Measurements from ENCODE around the gene CHRM3. TPM values are rescaled to one million over a fixed set of nuclear protein-coding genes. Genes with fewer than 3 reads are reported as not detected.

The CHRM3 gene
- total RNA-seq, 4 donors from 2014 or later = 16.4 to 41.3 (median 16.9) TPM

DNA sequence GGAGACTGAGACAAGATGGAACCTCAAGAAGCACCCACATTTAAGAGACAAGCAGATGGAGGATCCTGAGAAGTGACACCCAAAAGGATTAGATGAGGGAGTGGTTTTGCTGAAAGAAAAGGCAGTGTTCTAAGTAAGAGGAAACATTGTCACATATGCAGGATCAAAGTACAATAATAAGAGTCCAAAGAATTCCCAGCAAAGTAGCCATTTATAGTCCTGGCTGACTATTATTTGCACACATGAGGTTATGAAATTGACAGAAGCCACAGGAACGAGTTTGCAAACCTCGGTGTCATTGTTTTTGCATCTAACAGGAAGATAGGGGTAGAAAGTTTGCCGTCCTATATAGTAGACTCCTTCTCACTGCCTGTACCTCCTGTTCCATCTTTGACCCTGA lies 41.3 kb downstream of the CHRM3 start:
- H3K27ac ChIP-seq = no peak overlapping the region
- TF ChIP-seq CTCF (IDR thresholded peaks at IDR 0.05) (no peak), POLR2A (IDR thresholded peaks at IDR 0.05) (no peak)
- no peak for DNase-seq
- no peaks in the 10 kb centered on the region for H3K4me1 ChIP-seq
- no peaks in the 10 kb centered on the region for H3K27me3 ChIP-seq
- no peaks in the 10 kb centered on the region for H3K9me3 ChIP-seq
- no peak overlapping the region for H3K4me3 ChIP-seq
- no peaks in the 10 kb centered on the region for H3K36me3 ChIP-seq

- no peak overlapping the region for H3K4me3 ChIP-seq
Measured at GRCh38 chr1:239428120-239428710, 41.8 kb downstream of the CHRM3 start.

DNA sequence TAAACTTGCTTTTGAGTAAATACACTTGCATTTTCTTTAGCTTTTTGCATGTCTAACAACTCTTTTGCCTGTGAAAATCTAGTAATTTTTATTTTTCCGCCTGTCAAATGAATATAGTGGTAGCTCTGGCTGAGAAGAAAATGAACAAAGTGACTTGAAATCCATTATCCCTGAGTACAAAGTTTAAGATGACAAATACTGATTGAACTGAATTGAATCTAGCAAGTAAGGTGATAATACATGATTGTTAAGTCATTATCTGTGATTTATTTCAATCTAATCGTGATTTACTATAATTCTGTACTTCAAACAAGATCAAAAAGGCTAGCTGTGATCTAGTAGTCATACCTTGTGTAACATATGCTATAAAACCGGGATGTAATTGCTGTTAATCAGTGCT lies 42.8 kb downstream of the CHRM3 start:
- TF ChIP-seq POLR2A (IDR thresholded peaks at IDR 0.05) = no peak
- TF ChIP-seq CTCF (IDR thresholded peaks at IDR 0.05) = no peak
- H3K27ac ChIP-seq = no peak overlapping the region
- DNase-seq = no peak
- no peaks in the 10 kb centered on the region for H3K36me3 ChIP-seq
- H3K27me3 ChIP-seq = no peaks in the 10 kb centered on the region
- no peaks in the 10 kb centered on the region for H3K4me1 ChIP-seq
- H3K9me3 ChIP-seq = no peaks in the 10 kb centered on the region
- no peak overlapping the region for H3K4me3 ChIP-seq

More at GRCh38 chr1:239428120-239428710, 41.8 kb downstream of the CHRM3 start:
- Histone ChIP-seq H3K27me3 (no peaks in the 10 kb centered on the region), H3K9me3 (no peaks in the 10 kb centered on the region), H3K4me1 (no peaks in the 10 kb centered on the region), H3K27ac (no peak overlapping the region), H3K36me3 (no peaks in the 10 kb centered on the region)
- no peak for DNase-seq
- TF ChIP-seq CTCF (IDR thresholded peaks at IDR 0.05) = no peak
- TF ChIP-seq POLR2A (IDR thresholded peaks at IDR 0.05) = no peak

GRCh38 chr1:239432255-239432654 lies 45.9 kb downstream of the CHRM3 start:
- no peak overlapping the region for H3K4me3 ChIP-seq
- no peak for DNase-seq
- TF ChIP-seq POLR2A (IDR thresholded peaks at IDR 0.05) = no peak
- no peak for TF ChIP-seq CTCF (IDR thresholded peaks at IDR 0.05)
- no peaks in the 10 kb centered on the region for H3K27me3 ChIP-seq
- no peak overlapping the region for H3K27ac ChIP-seq
- H3K9me3 ChIP-seq = no peaks in the 10 kb centered on the region
- no peaks in the 10 kb centered on the region for H3K36me3 ChIP-seq
- no peaks in the 10 kb centered on the region for H3K4me1 ChIP-seq

- TF ChIP-seq POLR2A (IDR thresholded peaks at IDR 0.05) (no peak), CTCF (IDR thresholded peaks at IDR 0.05) (no peak)
Measured at GRCh38 chr1:239434181-239434580, 47.8 kb downstream of the CHRM3 start.

More at GRCh38 chr1:239434181-239434580, 47.8 kb downstream of the CHRM3 start:
- Histone ChIP-seq H3K36me3 (no peaks in the 10 kb centered on the region), H3K27ac (no peak overlapping the region), H3K4me1 (no peaks in the 10 kb centered on the region), H3K9me3 (no peaks in the 10 kb centered on the region), H3K27me3 (no peaks in the 10 kb centered on the region), H3K4me3 (no peak overlapping the region)
- no peak for DNase-seq

Measured in Peyer's patch (tissue), 4 donors.